Right lobe of liver (tissue), 6 donors: ENCODE measurements around the gene RARG. TPM values are rescaled to one million over a fixed set of nuclear protein-coding genes. Genes with fewer than 3 reads are reported as not detected.

Source experiments
- ATAC-seq, 4 donors: fragments of 200-7000 bp; cut with Tn5 transposase; one replicate each; pipeline ENCODE4 v1.9.1; 2020; ENCODE audit warnings: mild to moderate bottlenecking in 4 of 4, moderate library complexity in 4 of 4
- DNase-seq, 3 donors: peaks; one replicate each; pipeline ENCODE4 v3.0.0-alpha.2; 2020
- H3K27ac ChIP-seq, 3 donors: fragments of 200-600 bp; one replicate each; pipeline ENCODE4 v1.8.0; 2022
- H3K27me3 ChIP-seq, 2 donors: fragments of 200-600 bp; one replicate each; pipeline ENCODE4 v1.8.0; 2022
- H3K36me3 ChIP-seq, 4 donors: fragments of 200-600 bp; sonication (generic) in 1 of 4; one replicate each; pipeline versions ENCODE4 v1.5.1 to v1.8.0; 2017 to 2022; ENCODE audit warnings: control low read depth in 1 of 4
- H3K4me1 ChIP-seq, 4 donors: fragments of 200-600 bp; sonication (generic) in 1 of 4; one replicate each; pipeline versions ENCODE4 v1.5.1 to v1.8.0; 2017 to 2022; ENCODE audit warnings: control low read depth in 1 of 4
- H3K4me3 ChIP-seq, 3 donors: fragments of 200-600 bp; one replicate each; pipeline ENCODE4 v1.8.0; 2022
- H3K9me3 ChIP-seq, 4 donors: fragments of 200-600 bp; sonication (generic) in 1 of 4; one replicate each; pipeline versions ENCODE4 v1.5.1 to v1.8.0; 2017 to 2022; ENCODE audit warnings: control low read depth in 1 of 4
- CTCF ChIP-seq, 4 donors: fragments of 200-600 bp in 3 of 4; fragments of 450-650 bp in 1 of 4; IDR thresholded peaks; one replicate each; pipeline versions ENCODE4 v1.5.1 to v1.8.0; 2016 to 2022; ENCODE audit warnings: antibody characterized with exemption in 4 of 4, mild to moderate bottlenecking in 2 of 4
- POLR2A ChIP-seq: fragments of 450-650 bp; IDR thresholded peaks from one replicate; pipeline ENCODE4 v1.6.1; 2017; ENCODE audit warnings: antibody characterized with exemption, mild to moderate bottlenecking
- WGBS: methylation state at CpG from one replicate; pipeline ENCODE4 v1.1.6; 2018; ENCODE audit warnings: low coverage, low lambda C conversion rate; ENCODE audit not compliant: insufficient coverage; ENCODE audit errors: missing lambda C conversion rate; 5-methylcytosine and 5-hydroxymethylcytosine counted together
- intact Hi-C, 2 donors: fragments of 100-400 bp; cut with DNase I; formaldehyde crosslinking; loops; one replicate each; pipeline versions ENCODE4 v1.11.2 to v1.14.1; 2022
- total RNA-seq, 6 experiments: library from RNA; depleted of rRNA in 2 of 6; stranded (reverse); fragments of >200 nt in 2 of 6; fragmentation: NEBNext Ultra II Directional in 3 of 6; extraction: Animal tissue kit (Norgen Biotek cat#: 25700) in 3 of 6; gene quantifications; one replicate each; pipeline versions ENCODE4 v1.1.0 to v1.2.4, GENCODE V29; 2016 to 2023
- donor health status: DM: no; HTN: yes; CAD: no.
- donor health status: DM: no; HTN: no; CAD: no.
- donor health status: DM: no; HTN: no; CAD: no.
- donor health status: DM: no; HTN: yes; CAD: no.
- donor health status: DM: no; HTN: yes; CAD: no.

The RARG gene
- total RNA-seq, 6 experiments from 2014 or later, result 1.9 to 2.4 (median 2.1) TPM

GRCh38 chr12:53223389-53224060 is 8.5 kb downstream of the RARG start:
- Histone ChIP-seq H3K4me3 (no peak overlapping the region), H3K27ac (no peak overlapping the region), H3K9me3 (no peaks in the 10 kb centered on the region), H3K36me3 (no peaks in the 10 kb centered on the region), H3K27me3 (no peaks in the 10 kb centered on the region), H3K4me1 (peaks cover 0 to 6% (median 0%) of the 10 kb centered on the region in 4 donors)
- 33% methylated on average over 3 of the region's 16 CpGs for WGBS
- DNase-seq (no peak), ATAC-seq (no peak)
- no peak for TF ChIP-seq CTCF (IDR thresholded peaks at IDR 0.05)
- no peak for TF ChIP-seq POLR2A
- intact Hi-C loops, result no loop called here

GRCh38 chr12:53222806-53223261 is 9.2 kb downstream of the RARG start:
- no peak for ATAC-seq

GRCh38 chr12:53222170-53222721 is 9.8 kb downstream of the RARG start:
- Histone ChIP-seq H3K4me3 (peak overlapping the region; percentile 49 to 63 (median 57)), H3K27ac (peak overlapping the region; percentile 21 to 93 (median 85)), H3K9me3 (no peaks in the 10 kb centered on the region), H3K36me3 (no peaks in the 10 kb centered on the region), H3K4me1 (peaks cover 0 to 11% (median 0%) of the 10 kb centered on the region in 4 donors), H3K27me3 (no peaks in the 10 kb centered on the region)
- DNase-seq, result no peak
- no peak for TF ChIP-seq CTCF (IDR thresholded peaks at IDR 0.05)
- no peak for TF ChIP-seq POLR2A
- no peak for ATAC-seq
- intact Hi-C loops, result no loop called here
- WGBS, result 20% methylated on average over 3 of the region's 5 CpGs

More at GRCh38 chr12:53222806-53223261, 9.2 kb downstream of the RARG start:
- intact Hi-C loops, result no loop called here
- no peak for TF ChIP-seq POLR2A
- no peak for TF ChIP-seq CTCF (IDR thresholded peaks at IDR 0.05)
- Histone ChIP-seq H3K4me3 (no peak overlapping the region), H3K9me3 (no peaks in the 10 kb centered on the region), H3K4me1 (peaks cover 0 to 7% (median 0%) of the 10 kb centered on the region in 4 donors), H3K27ac (peak overlapping the region in 1 of 3 donors; percentile 28), H3K36me3 (no peaks in the 10 kb centered on the region), H3K27me3 (no peaks in the 10 kb centered on the region)
- WGBS, result 60% methylated on average over 4 of the region's 4 CpGs
- no peak for DNase-seq

GRCh38 chr12:53221203-53222080 is 10.6 kb downstream of the RARG start:
- Histone ChIP-seq H3K36me3 (no peaks in the 10 kb centered on the region), H3K9me3 (no peaks in the 10 kb centered on the region), H3K4me3 (peak overlapping the region; percentile 49 to 63 (median 57)), H3K27me3 (no peaks in the 10 kb centered on the region), H3K4me1 (peaks cover 0 to 11% (median 0%) of the 10 kb centered on the region in 4 donors), H3K27ac (peak overlapping the region; percentile 81 to 93 (median 85))
- ATAC-seq, result peak; percentile 59 to 74 (median 66)
- peak; percentile 75 to 81 (median 78) for DNase-seq
- intact Hi-C loops, result no loop called here
- WGBS, result 2% methylated on average over 32 of the region's 72 CpGs
- TF ChIP-seq CTCF (IDR thresholded peaks at IDR 0.05), result peak in 2 of 4 donors; percentile 15 to 30
- TF ChIP-seq POLR2A, result peak; percentile 49
